Activated CD8-positive, alpha-beta T cell treated with anti-CD3 and anti-CD28 coated beads, Interleukin-2, amount 10 ng/mL, durations not matched to agents 7 days and 5 days (primary cell): ENCODE results near the gene DRC7. TPM values are rescaled to one million over a fixed set of nuclear protein-coding genes. Genes with fewer than 3 reads are reported as not detected.
"Not testable (repeated sequence)": the region's sequence is repeated elsewhere in the genome, so short reads cannot be mapped to it uniquely, and the experiment has no call there.

ENCODE experiments used
- ATAC-seq: fragments of 150-1000 bp; cut with Tn5 transposase; one replicate; pipeline ENCODE4 v1.10.0; 2021; ENCODE audit warnings: moderate library complexity
- CTCF ChIA-PET: fragments of 350-600 bp; sonication (Branson Sonifier 250); formaldehyde crosslinking; loops from one replicate; lab custom pipeline; 2021; ENCODE audit warnings: antibody characterized with exemption; lab: Charles Lee
- POLR2A ChIA-PET: fragments of 350-600 bp; sonication (Branson Sonifier 250); formaldehyde crosslinking; loops from one replicate; lab custom pipeline; 2021; ENCODE audit warnings: antibody characterized with exemption; lab: Charles Lee
- DNase-seq: peaks from one replicate; pipeline ENCODE4 v3.0.0-alpha.2; 2020
- H3K27ac Mint-ChIP-seq: one replicate; pipeline ENCODE4 v1.8.0; 2021; ENCODE audit warnings: mild to moderate bottlenecking, mixed read lengths
- H3K27me3 Mint-ChIP-seq: one replicate; pipeline ENCODE4 v1.8.0; 2021; ENCODE audit warnings: low read depth, mixed read lengths
- H3K36me3 Mint-ChIP-seq: one replicate; pipeline ENCODE4 v1.8.0; 2021; ENCODE audit warnings: low read depth, mixed read lengths
- H3K4me1 Mint-ChIP-seq: one replicate; pipeline ENCODE4 v1.8.0; 2021; ENCODE audit warnings: low read depth, mixed read lengths
- H3K4me3 Mint-ChIP-seq: one replicate; pipeline ENCODE4 v1.8.0; 2021; ENCODE audit warnings: mild to moderate bottlenecking, mixed read lengths
- H3K9me3 Mint-ChIP-seq: one replicate; pipeline ENCODE4 v1.8.0; 2022; ENCODE audit warnings: mixed read lengths; ENCODE audit not compliant: insufficient read depth
- total RNA-seq, 2 experiments: library from RNA; stranded (reverse); gene quantifications; one replicate each; pipeline ENCODE4 v1.2.3, GENCODE V29; 2021

Gene DRC7
- total RNA-seq, 2 experiments from 2014 or later: 0.55 to 0.66 TPM

DNA sequence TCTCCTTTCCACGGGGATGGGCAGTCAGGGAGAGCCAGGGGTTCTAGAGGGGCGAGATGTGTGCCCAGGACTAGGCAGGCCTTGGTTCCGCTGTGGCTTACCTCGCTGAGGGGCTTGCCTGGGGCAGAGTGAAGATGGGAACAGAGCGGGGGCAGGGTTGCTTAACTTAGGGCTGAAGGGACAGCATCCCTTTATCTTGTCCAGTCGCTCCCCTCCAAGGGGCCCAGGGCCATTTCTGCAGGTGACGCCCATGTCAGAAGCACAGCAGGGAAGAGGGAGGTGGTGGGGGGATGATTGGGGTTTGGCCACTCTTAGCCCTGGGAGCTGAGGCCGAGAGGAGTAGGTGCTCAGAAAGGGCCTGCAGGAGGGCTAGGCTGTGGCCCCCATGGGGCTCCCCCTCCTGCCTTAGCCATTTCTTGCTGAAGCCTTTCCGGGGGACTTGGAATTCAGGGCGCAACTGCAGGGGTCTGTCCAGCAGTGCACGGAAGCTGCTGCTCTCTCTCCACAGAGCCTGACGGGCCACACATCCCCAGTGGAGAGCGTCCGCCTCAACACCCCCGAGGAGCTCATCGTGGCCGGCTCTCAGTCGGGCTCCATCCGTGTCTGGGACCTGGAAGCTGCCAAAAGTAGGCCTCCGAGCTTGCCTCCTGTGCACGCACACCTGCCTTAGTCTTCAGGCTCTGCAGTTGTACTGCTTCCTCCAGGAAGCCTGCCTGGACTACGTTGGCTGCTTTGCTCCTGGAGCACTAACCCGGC is 49.5 kb downstream of the DRC7 start:
- DNase-seq (no peak), ATAC-seq (no peak)
- Mint-ChIP-seq H3K27me3 (no peaks in the 10 kb centered on the region), H3K4me3 (no peak overlapping the region), H3K4me1 (no peaks in the 10 kb centered on the region), H3K9me3 (no peaks in the 10 kb centered on the region), H3K27ac (no peak overlapping the region), H3K36me3 (peaks cover 5% of the 10 kb centered on the region)
- CTCF ChIA-PET: no interaction called here
- POLR2A ChIA-PET: no interaction called here

DNA sequence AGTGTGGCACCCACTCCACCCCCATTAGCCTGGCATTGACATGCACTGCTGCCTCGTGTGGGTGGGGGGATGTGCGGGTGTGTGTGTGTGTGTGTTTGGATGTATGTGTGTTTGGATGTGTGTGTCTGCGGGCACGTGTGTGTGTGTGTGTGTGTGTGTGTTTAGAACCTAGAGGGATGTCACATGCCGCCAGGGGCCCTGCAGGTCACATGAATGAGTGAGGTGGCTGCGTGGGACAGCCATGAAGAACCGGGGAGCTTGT is 50.0 kb downstream of the DRC7 start:
- Mint-ChIP-seq H3K9me3 (no peaks in the 10 kb centered on the region), H3K27me3 (no peaks in the 10 kb centered on the region), H3K4me1 (no peaks in the 10 kb centered on the region), H3K36me3 (peaks cover 5% of the 10 kb centered on the region), H3K27ac (no peak overlapping the region), H3K4me3 (no peak overlapping the region)
- ChIA-PET CTCF (interaction anchor here (1.2 kb wide), 1 partner anchor 8 kb away, joined by 3 read pairs; no protein-coding TSS in a partner anchor), POLR2A (no interaction called here)
- ATAC-seq: no peak
- DNase-seq: no peak

DNA sequence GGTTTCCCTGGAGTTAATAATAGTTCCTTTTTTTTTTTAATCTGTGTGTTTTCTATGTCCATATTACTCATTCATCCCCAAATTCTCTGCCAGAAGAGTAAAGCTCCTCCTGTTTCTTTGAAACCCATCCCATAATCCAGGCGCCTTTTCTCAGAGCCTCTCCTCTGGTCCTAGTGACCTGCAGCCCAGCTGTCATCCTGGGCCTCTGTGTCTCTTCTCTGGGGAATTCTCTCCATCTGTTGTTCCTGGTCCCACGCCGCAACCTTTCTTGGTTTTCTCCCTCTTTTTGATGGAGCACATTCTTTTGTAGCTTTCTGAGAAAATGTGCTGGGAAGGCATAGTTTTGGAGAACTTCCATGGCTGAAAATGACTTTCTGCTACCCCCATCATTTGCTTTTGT is 51.2 kb downstream of the DRC7 start:
- H3K4me3 Mint-ChIP-seq: no peak overlapping the region
- POLR2A ChIA-PET: interaction anchor here (1.4 kb wide), 1 partner anchor 10 kb away, joined by 5 read pairs; the partner anchor contains the start of gene KATNB1
- no peaks in the 10 kb centered on the region for H3K27me3 Mint-ChIP-seq
- no peak overlapping the region for H3K27ac Mint-ChIP-seq
- ATAC-seq: no peak
- H3K36me3 Mint-ChIP-seq: peaks cover 5% of the 10 kb centered on the region
- CTCF ChIA-PET: interaction anchor here (1.2 kb wide), 1 partner anchor 9 kb away, joined by 3 read pairs; no protein-coding TSS in a partner anchor
- no peaks in the 10 kb centered on the region for H3K4me1 Mint-ChIP-seq
- DNase-seq: no peak
- no peaks in the 10 kb centered on the region for H3K9me3 Mint-ChIP-seq

DNA sequence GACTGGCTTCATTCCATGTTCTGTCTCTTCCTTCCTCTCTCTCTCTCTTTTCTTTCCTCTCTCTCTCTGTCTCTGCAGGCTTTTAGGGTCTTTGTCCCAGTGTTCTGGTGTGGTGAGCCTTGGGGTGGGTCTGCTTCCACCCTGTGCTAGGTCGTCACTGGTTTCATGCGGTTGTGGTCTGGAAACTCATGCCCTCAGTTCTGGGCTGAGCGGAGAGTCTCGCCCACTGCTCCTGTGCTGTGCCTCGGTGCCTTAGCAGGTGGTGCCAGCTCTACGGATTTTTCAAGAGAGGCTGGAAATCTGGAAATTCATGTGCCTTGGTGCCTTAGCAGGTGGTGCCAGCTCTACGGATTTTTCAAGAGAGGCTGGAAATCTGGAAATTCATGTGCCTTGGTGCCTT is 51.7 kb downstream of the DRC7 start:
- H3K9me3 Mint-ChIP-seq, DNase-seq, H3K36me3 Mint-ChIP-seq, H3K27me3 Mint-ChIP-seq, ATAC-seq, H3K4me3 Mint-ChIP-seq, H3K27ac Mint-ChIP-seq, CTCF ChIA-PET, H3K4me1 Mint-ChIP-seq: not testable (repeated sequence)
- POLR2A ChIA-PET: interaction anchor here (1.4 kb wide), 1 partner anchor 11 kb away, joined by 5 read pairs; the partner anchor contains the start of gene KATNB1

DNA sequence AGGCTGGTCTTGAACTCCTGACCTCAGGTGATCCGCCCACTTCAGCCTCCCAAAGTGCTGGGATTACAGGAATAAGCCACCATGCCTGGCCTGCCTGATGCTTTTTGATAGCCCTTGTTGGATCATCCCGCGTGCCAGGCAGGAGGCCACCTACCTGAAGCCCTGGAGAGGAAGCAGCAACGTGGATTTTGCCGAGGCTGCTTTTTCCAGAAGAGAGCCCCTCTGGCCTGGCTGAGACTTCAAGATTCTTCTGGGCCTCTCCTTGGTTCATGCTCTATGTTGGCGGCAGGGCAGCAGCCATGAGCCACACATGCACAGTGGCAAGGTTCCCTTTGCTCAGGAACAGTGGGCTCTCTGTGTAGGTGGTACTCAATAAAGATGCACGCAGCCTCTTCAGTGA is 52.5 kb downstream of the DRC7 start:
- CTCF ChIA-PET: no interaction called here
- no peaks in the 10 kb centered on the region for H3K9me3 Mint-ChIP-seq

DNA sequence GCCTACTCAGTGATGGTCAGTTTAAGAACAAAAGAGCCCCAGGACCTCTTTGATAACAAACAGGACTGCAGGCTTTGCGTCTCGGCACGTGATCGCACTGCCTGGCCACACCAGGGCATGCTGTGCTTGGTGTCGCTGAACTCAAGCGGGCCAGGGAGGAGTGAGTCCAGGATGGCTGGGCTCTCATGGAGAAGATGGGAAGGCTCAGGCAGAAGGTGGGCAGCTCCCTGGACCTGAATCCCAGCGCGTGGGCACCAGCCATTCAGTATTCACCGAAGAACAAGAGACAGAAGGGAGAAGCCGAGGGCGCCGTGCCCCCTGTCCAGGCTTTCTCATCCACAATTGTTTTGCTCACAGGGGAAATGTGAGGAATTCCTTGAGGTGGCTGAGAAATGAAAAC is 52.9 kb downstream of the DRC7 start:
- no peaks in the 10 kb centered on the region for H3K27me3 Mint-ChIP-seq
- POLR2A ChIA-PET: no interaction called here
- no peaks in the 10 kb centered on the region for H3K9me3 Mint-ChIP-seq
- H3K36me3 Mint-ChIP-seq: peaks cover 3% of the 10 kb centered on the region
- peak overlapping the region; percentile 10 for H3K27ac Mint-ChIP-seq
- no peaks in the 10 kb centered on the region for H3K4me1 Mint-ChIP-seq
- CTCF ChIA-PET: no interaction called here
- ATAC-seq: no peak
- no peak for DNase-seq
- no peak overlapping the region for H3K4me3 Mint-ChIP-seq

More for the DNA sequence above, 52.5 kb downstream of the DRC7 start:
- Mint-ChIP-seq H3K36me3 (peaks cover 3% of the 10 kb centered on the region), H3K27me3 (no peaks in the 10 kb centered on the region), H3K4me3 (no peak overlapping the region), H3K4me1 (no peaks in the 10 kb centered on the region), H3K27ac (no peak overlapping the region)
- no peak for ATAC-seq
- POLR2A ChIA-PET: no interaction called here
- no peak for DNase-seq

DNA sequence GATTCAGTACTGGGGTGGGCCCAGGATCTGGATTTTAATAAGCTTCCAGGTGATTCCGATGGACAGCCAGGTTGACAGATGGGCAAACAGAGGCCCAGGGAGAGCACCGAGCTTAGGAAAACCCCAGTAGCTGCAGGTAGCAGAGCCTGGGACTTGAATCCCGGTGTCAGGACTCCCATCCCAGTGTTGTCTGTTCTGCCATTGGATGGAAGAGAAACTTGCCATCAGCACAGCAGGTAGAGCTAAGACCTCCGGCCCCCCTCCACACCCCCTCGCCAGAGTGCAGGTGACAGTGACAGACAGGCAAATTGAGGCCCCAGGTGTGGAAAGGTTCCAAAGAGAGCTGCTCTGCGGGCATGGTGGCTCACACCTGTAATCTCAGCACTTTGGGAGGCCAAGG is 53.4 kb downstream of the DRC7 start:
- no peaks in the 10 kb centered on the region for H3K36me3 Mint-ChIP-seq
- CTCF ChIA-PET: interaction anchor here (1.3 kb wide), 1 partner anchor 171 kb away, joined by 5 read pairs; no protein-coding TSS in a partner anchor
- no peaks in the 10 kb centered on the region for H3K9me3 Mint-ChIP-seq

DNA sequence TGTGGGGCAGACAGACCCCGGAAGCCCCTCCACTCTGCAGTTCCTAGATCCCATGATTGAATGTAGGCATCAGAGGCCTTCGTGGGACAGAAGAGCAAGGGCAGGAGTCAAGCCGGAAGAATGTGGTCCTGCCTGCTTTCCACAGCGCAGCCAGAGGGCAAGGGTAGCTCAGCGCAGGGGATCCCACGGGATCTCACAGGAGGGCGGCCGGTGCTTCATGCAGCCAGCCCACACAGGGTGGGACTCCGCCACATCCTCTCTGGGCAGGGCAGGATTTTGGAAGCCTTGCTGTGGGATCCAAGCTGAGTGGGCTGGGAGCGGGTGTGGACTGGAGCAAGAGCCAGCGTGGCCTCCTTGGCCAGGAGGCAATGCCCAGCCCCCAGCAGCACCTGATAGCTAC is 54.0 kb downstream of the DRC7 start:
- no peaks in the 10 kb centered on the region for H3K9me3 Mint-ChIP-seq
- no peak overlapping the region for H3K27ac Mint-ChIP-seq
- CTCF ChIA-PET: interaction anchor here (1.3 kb wide), 1 partner anchor 172 kb away, joined by 5 read pairs; no protein-coding TSS in a partner anchor
- H3K36me3 Mint-ChIP-seq: no peaks in the 10 kb centered on the region
- POLR2A ChIA-PET: no interaction called here
- H3K27me3 Mint-ChIP-seq: no peaks in the 10 kb centered on the region
- ATAC-seq (no peak), DNase-seq (no peak)
- H3K4me1 Mint-ChIP-seq: no peaks in the 10 kb centered on the region
- no peak overlapping the region for H3K4me3 Mint-ChIP-seq

More for the DNA sequence above, 53.4 kb downstream of the DRC7 start:
- Mint-ChIP-seq H3K27ac (no peak overlapping the region), H3K4me1 (no peaks in the 10 kb centered on the region), H3K4me3 (no peak overlapping the region), H3K27me3 (no peaks in the 10 kb centered on the region)
- ATAC-seq: no peak
- POLR2A ChIA-PET: no interaction called here
- no peak for DNase-seq

DNA sequence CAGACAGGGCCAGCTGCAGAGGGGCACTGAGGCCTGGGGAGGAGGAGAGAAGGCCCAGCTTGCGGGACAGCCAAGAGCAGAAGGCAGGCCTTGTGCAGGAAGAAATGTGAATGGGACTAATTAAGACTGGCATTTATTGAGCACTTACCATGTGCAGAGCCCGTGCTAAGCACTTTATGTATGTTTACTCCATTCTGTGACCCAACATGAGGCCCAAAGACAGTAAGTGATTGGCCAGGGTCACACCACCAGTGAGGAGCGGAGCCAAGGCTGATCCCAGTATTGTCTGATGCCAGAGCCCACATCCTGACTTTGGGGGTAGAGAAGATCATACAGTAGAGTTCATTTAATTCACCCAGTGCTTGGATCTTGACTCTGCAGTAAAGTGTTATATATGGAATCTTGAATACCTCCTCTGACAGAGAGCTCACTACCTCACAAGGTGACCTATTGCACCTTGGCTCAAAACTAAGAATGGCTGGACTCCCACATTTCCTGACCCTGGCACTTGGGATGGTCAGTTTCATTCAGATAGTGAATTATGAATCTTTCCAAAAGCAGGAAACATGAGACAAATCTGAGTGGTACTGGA is 54.6 kb downstream of the DRC7 start:
- Mint-ChIP-seq H3K4me3 (no peak overlapping the region), H3K27me3 (no peaks in the 10 kb centered on the region), H3K27ac (no peak overlapping the region), H3K9me3 (no peaks in the 10 kb centered on the region), H3K36me3 (no peaks in the 10 kb centered on the region), H3K4me1 (no peaks in the 10 kb centered on the region)
- ChIA-PET CTCF (interaction anchor here (1.3 kb wide), 1 partner anchor 173 kb away, joined by 5 read pairs; no protein-coding TSS in a partner anchor), POLR2A (no interaction called here)
- DNase-seq: no peak
- ATAC-seq: no peak

DNA sequence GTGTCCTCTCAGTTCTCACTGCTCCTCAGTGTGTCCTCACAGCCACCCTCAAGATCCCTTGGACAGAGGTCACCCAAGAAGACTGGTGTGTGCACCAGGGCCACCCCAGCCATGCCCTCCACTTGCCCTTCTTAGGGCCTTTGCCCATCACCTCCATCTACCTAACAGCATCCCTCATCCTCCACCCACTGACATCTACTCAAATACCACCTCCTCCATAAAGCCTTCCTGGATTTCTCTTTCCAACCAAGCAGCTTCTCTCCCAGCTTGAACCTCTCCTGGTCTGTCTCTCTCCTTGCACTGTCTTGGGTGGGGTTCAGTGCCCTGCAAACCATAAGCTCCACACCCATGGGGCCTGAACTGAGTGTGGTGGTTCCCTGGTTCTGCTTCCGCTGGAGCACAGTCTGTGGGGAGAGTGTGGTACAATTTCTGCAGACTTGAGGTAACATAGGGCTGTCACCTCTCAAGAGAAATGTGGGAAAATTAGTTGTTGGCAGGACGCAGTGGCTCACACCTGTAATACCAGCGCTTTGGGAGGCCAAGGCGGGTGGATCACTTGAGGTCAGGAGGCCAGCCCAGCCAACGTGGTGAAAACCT is 55.3 kb downstream of the DRC7 start:
- DNase-seq (no peak), ATAC-seq (no peak)
- no peaks in the 10 kb centered on the region for H3K9me3 Mint-ChIP-seq
- no peaks in the 10 kb centered on the region for H3K4me1 Mint-ChIP-seq
- H3K27me3 Mint-ChIP-seq: no peaks in the 10 kb centered on the region
- no peaks in the 10 kb centered on the region for H3K36me3 Mint-ChIP-seq
- CTCF ChIA-PET: no interaction called here
- POLR2A ChIA-PET: no interaction called here
- H3K27ac Mint-ChIP-seq: peak overlapping the region; percentile 27
- no peak overlapping the region for H3K4me3 Mint-ChIP-seq

DNA sequence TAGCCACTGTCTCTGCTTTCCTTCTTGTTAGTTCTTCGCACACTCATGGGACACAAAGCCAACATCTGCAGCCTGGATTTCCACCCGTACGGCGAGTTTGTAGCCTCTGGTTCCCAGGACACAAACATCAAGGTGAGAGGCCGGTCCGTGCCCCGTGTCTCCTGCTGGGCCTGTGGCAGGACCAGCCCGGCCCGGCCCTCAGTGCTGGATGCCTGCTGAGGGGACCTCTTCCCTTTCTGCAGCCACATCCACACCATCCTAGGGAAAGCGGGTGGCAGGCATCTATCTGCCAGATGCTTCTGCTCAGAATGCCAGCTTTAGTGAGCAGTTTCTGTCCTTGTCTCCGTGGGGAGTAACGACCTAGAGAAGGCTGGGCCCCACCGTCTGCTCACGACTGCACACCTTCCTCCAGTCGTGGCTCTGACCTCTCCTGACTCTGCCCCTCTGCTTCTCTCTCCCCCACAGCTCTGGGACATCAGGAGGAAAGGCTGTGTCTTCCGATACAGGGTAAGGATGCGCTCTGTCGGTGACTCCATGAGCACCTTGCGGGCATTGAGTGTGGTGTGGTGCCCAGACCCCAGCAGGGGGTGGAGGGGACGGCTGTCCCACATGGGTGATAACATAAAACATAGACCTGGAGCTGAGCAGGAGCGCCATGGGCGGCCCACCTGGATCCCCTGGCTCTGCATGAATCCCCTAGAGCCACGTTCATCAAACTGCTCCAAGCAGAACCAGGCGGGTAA is 56.4 kb downstream of the DRC7 start:
- Mint-ChIP-seq H3K4me1 (no peaks in the 10 kb centered on the region), H3K27ac (peak overlapping the region; percentile 74), H3K27me3 (no peaks in the 10 kb centered on the region)

More for the DNA sequence above, 56.4 kb downstream of the DRC7 start:
- no peak for ATAC-seq
- no peak for DNase-seq
- no peak overlapping the region for H3K4me3 Mint-ChIP-seq
- H3K36me3 Mint-ChIP-seq: peaks cover 3% of the 10 kb centered on the region
- CTCF ChIA-PET: no interaction called here
- POLR2A ChIA-PET: no interaction called here
- no peaks in the 10 kb centered on the region for H3K9me3 Mint-ChIP-seq
